GM18517 (cell line): ENCODE measurements around the gene SLN.
A peak's percentile ranks its signal among the peaks of the same experiment; 100 is the strongest.
"Not testable (repeated sequence)": the region's sequence is repeated elsewhere in the genome, so short reads cannot be mapped to it uniquely, and the experiment has no call there.

ENCODE experiments used
- ATAC-seq: cut with Tn5 transposase; IDR thresholded peaks from one replicate; pipeline ENCODE4 v1.9.1; 2021; ENCODE audit warnings: mild to moderate bottlenecking, moderate library complexity; ENCODE audit not compliant: unreplicated experiment

SLN gene

DNA sequence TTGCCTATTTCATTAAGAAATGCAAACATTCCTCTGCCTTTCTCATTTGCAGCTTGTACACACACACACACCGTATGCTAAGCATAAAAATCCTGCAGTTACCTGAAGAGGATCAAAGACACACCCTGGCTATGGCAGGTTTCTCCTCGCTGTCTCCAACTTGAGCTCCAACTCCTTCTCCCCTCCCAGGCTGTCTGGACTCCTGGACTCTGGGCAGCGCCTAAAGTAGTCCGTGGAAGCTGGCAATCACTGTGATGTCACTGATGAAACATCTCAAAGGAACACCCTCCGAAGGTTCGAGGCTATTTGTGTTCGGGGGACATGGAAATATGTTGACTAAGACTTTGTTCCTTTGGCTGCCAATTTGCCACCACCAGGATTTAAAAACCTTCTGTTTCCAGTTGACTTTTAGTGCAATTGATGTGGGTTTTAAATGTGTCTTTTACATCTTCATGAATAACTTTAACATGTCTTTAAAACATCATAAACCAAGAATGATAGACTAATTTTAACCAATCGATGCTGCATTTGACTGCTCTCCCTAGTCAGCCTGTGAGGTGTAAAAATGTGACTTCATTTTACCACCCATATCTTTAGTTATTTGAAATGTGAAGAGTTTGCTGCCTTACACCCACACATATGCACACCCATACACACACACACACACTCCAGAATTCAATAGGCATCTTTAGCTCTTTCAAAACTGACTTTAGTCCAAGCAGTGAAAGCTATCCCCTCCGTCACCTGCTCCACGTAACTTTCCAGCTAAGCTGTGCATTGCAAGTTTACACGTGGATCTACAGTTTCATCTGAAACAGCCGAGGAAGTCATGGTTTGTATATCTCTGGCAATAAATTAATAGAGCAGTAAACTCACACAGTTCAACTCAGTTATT lies at the start of gene SLN:
SLN (minus strand) TSS at position 196 of the 895 bp plus-strand sequence.
- no peak for ATAC-seq

DNA sequence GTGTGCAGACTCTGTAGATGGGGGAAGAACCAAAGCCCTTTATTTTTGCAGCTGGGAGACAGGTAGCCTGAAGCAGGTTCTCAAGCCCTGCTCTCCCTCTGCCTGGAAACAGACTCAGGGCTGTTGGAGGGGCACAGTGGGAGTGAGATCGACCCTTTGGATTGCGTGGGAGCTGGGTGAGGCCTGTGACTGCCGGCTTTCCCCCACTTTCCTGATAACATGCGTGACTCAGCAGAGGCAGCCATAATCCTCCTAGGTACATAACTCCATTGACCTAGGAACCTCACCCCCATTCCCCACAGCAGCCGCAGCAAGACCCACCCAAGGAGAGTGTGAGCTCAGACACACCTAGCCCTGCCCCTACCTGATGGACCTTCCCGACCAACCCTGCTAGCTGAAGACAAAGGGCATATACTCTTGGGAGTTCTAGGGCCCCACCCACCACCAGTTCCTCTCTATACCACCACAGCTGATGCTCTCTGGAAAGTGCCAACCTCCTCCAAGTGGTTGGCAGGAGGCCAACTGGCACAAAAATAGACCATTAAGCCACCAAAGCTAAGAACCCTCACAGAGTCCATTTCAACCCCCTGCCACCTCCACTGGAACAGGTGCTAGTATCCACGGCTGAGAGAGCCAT lies 47.0 kb upstream of the SLN start:
- ATAC-seq = not testable (repeated sequence)

DNA sequence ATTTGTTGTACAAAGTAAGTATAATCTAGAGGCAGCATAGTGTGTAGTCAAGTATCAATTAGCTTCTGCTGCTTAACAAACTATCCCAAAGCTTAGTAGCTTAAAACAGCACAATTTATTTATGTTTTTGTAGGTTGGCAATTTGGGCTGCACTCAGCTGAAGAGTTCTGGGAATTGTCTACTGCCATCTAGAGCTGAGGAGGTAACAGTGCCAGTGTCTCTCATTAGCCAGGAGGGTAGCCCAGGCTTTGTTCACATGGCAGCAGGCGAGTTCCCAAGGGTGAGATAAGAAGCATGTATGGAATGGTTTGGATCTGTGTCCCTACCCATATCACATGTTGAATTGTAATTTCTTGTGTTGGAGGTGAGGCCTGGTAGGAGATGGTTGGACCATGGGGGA lies 45.8 kb upstream of the SLN start:
- no peak for ATAC-seq

DNA sequence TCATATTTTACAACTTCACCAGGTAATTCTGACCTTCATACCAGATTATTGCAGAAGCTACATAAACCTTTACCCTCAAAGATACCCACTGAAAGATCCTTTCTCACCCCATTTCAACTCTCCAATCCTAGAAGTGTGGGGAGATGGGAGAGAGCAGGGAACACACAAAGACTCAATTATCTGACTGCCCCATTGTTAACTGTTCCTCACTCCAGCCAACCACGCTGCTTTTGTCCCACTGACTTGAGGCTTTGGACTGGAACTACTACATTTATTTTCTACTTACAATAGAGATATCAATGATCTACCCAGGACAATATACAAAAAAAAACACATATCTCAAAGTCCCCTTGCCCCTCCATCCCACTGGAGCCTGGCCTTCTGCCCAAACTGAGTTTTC lies 44.7 kb upstream of the SLN start:
- no peak for ATAC-seq

GRCh38 chr11:107752949-107753822 lies 41.3 kb upstream of the SLN start:
- no peak for ATAC-seq

DNA sequence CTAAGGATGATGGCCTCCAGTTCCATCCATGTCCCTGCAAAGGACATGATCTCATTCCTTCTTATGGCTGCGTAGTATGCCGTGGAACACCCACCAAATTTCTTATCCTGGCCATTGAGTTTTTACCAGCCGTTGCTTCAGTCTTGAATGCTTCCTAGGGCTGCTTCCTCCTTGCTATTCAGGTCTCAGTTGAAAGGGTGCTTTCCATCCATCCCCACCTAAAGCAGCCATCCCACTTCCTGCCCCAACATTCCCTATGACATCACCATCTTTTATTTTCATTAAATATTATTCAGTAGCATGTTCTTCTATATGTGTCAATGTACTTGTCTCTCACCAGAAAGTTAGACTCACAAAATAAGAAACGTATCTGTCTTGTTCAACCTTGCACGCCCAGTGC lies 40.7 kb upstream of the SLN start:
- ATAC-seq = no peak

GRCh38 chr11:107751082-107751481 lies 39.2 kb upstream of the SLN start:
- ATAC-seq = no peak

- ATAC-seq = no peak
These were observed 38.5 kb upstream of the SLN start for GRCh38 chr11:107750313-107750712.

DNA sequence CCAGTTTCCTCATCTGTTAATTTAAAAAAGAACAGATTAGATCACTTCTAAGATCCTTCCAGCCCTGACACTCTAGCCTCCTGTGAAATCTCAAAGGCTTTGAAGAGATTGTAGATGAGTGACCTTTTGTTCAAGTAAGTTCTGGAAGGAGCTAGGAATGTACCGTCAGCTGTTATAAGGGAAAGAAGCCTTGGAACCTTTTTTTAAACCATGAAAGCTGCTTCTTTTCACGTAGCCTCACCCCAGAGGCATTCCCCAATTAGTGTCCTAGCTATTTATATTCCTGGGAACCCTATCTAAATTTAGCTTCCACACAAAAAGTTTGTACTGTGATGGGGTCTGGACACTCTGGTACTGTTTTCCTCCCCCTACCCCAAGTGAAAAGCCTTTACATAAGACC lies 35.8 kb upstream of the SLN start:
- no peak for ATAC-seq

DNA sequence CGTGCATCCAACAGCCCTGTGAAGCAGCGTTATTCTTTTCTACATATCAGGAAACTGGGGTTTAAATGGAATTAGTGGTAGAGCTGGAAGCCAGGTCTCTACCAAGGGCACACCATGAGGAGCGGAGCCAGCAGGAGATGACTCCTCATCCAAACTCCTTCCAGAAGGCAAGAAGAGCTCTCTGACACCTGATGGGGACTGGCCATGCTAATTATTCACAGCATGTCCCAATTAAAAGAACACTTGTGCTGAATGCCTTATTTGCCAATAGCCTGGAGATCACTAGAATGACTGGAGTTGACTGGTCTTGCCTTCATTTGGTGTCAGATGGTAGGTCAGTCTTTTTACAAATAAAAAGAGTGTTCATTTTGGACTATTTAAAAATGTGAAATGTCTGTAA lies 32.9 kb upstream of the SLN start:
- ATAC-seq = no peak

GRCh38 chr11:107743191-107743590 lies 31.3 kb upstream of the SLN start:
- no peak for ATAC-seq

GRCh38 chr11:107741044-107741823 lies 29.4 kb upstream of the SLN start:
- peak; percentile 83 for ATAC-seq

DNA sequence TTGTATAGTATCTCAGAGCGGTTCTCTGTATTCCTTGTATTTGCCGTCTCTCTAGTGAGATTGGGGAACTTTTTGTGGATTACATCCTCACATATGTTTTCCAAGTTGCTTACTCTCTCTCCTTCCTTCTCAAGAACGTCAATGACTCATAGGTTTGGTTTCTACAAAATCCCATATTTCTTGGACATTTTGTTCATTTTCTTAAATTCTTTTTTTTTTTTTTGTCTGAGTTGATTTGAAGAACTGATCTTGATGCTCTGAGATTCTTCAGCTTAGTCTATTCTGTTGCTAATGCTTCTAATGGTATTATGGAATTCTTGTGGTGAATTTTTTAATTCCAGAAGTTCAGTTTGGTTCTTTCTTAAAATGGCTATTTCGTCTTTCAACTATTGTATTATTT lies 28.4 kb upstream of the SLN start:
- ATAC-seq = no peak

DNA sequence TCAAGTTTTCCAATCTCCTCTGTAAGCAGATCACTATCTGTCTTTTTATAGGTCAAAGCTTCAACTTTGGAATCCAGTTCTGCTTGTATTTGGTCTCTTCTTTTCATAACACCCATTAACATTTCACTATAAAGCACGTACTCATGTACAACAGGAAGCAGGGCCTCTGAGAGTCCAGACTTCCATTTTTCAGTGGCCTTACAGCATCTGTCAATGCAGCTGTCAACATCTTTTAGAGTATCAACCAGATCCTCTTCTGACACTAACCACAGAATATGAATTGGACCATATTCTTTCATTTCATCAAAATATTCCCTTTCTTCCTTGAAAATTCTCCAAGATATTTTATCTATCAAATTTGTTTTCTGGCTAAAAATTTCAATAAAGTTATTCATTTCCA lies 24.7 kb upstream of the SLN start:
- no peak for ATAC-seq

DNA sequence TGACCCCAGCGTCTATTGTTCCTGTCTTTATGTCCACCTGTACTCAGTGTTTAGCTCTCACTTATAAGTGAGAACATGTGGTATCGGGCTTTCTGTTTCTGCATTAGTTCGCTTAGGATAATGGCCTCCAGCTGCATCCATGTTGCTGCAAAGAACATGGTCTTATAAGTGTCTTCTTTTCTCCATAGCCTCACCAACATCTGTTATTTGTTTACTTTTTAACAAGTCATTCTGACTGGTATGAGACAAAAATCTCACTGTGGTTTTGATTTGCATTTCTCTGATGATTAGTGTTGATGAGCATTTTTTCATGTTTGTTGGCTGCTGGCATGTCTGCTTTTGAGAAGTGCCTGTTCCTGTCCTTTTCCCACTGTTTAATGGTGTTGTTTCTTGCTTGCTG lies 21.7 kb upstream of the SLN start:
- peak; percentile 82 for ATAC-seq

GRCh38 chr11:107732689-107733051 lies 20.8 kb upstream of the SLN start:
- no peak for ATAC-seq

DNA sequence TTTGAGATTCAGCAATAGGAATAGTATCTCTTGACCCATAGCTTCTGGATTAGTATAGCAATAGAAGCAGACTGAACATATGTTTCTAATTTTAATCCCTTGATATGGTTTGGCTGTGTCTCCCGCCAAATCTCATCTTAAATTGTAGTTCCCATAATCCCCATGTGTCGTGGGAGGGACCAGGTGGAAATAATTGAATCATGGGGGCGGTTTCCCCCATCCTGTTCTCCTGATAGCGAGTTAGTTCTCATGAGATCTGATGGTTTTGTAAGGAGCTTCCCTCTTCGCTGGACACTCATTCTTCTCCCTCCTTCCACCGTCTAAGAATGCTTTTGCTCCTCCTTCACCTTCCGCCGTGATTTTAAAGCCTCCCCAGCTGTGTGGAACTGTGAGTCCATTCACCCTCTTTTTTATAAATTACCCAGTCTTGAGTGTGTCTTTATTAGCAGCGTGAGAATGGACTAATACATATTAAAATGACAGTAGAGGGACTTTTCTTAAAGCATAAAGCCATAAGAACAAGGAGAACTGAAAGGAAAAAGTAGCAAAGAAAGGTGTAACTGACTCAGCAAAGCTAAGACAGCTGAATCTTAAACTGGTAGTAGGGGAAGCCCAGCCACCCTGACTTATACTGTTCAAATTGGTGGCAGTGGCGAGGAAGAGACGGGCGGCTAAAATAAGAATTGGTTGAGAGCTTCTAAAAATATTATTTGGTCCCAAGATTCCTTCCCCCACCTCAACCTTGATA lies 20.3 kb upstream of the SLN start:
- ATAC-seq = peak; percentile 46

- ATAC-seq = no peak
These were observed 10.8 kb upstream of the SLN start for GRCh38 chr11:107722662-107723061.

DNA sequence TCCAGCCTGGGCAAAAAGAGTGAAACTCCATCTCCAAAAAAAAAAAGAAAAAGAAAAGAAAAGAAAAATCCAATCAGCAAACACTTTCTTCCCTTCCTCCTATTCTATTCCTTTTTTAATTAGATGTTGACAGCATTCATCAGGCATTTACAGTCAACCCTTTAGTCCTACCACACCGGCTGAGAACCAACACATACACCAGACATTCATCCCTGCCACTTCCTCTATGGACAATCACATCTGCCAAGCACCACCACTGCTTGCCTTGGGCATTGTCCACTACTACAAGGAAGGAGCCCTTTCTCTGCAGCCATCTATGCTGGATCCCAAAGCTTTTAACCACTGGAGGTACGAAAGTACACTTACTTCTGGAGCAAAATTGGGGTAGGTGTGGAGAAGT lies 9.4 kb upstream of the SLN start:
- no peak for ATAC-seq

- no peak for ATAC-seq
These were observed 8.5 kb upstream of the SLN start for GRCh38 chr11:107720303-107720774.
